K562 (cell line): ENCODE results near the gene HLA-E. TPM values are rescaled to one million over a fixed set of nuclear protein-coding genes. Genes with fewer than 3 reads are reported as not detected.

Experiments
- BACH1 ChIP-seq: fragments of 200-800 bp; sonication (Bioruptor generic); IDR thresholded peaks from 2 replicates; pipeline ENCODE4 v1.6.1; 2016; ENCODE audit warnings: missing genetic modification characterization, missing compliant biosample characterization
- ESRRB ChIP-seq: fragments of 250-450 bp; sonication (Bioruptor Pico); IDR thresholded peaks from 2 replicates; pipeline ENCODE4 v1.5.0; 2020; ENCODE audit warnings: mild to moderate bottlenecking, moderate library complexity, borderline replicate concordance
- GABPA ChIP-seq: fragments of 200-800 bp; sonication (Bioruptor generic); conservative IDR thresholded peaks from 2 replicates; pipeline ENCODE4 v1.6.1; 2016; ENCODE audit warnings: low read depth, missing genetic modification characterization, missing compliant biosample characterization
- NFATC3 ChIP-seq: fragments of 450-650 bp; IDR thresholded peaks from 2 replicates; pipeline ENCODE4 v1.6.1; 2017; ENCODE audit warnings: mild to moderate bottlenecking
- SAFB2 ChIP-seq: fragments of 200-400 bp; formaldehyde crosslinking; IDR thresholded peaks from 2 replicates; pipeline ENCODE4 v1.6.1; 2018; ENCODE audit warnings: borderline replicate concordance, low read length, low read depth, moderate library complexity; ENCODE audit not compliant: severe bottlenecking
- TEAD4 ChIP-seq, 2 experiments: sonication (generic) in 1 of 2; formaldehyde crosslinking in 1 of 2; IDR thresholded peaks; 2 replicates each; pipeline versions ENCODE4 v1.6.1 to v1.8.0; 2012 to 2022; ENCODE audit warnings: borderline replicate concordance in 1 of 2, inconsistent platforms in 1 of 2, low read length in 1 of 2, mild to moderate bottlenecking in 1 of 2, missing genetic modification reagents in 1 of 2
- ZFX ChIP-seq: sonication (generic); formaldehyde crosslinking; IDR thresholded peaks from 2 replicates; pipeline ENCODE4 v1.8.0; 2022; ENCODE audit warnings: mild to moderate bottlenecking, missing genetic modification reagents, moderate library complexity
- ZKSCAN8 ChIP-seq: fragments of 200-800 bp; sonication (Bioruptor generic); IDR thresholded peaks from 2 replicates; pipeline ENCODE4 v1.6.1; 2016; ENCODE audit warnings: missing genetic modification characterization, missing compliant biosample characterization
- polyA plus RNA-seq, 8 experiments: library from polyadenylated mRNA; depleted of rRNA in 4 of 8; stranded (reverse) in 5 of 8; unstranded in 3 of 8; fragments of >200 nt; fragmentation: Nextera tagmentation in 2 of 8; fragmentation: Illumina TruSeq in 1 of 8; extraction: Ambion mirVana in 2 of 8; extraction: Trizol in 1 of 8; gene quantifications; 2 replicates each; pipeline versions ENCODE4 v1.2.1 to v1.2.3, GENCODE V29; 2011 to 2014; ENCODE audit warnings: inconsistent platforms in 1 of 8, missing spikeins in 1 of 8
- total RNA-seq, 7 experiments: library from RNA; depleted of rRNA in 6 of 7; stranded (reverse); fragments of >200 nt in 6 of 7; fragmentation: Illumina TruSeq in 2 of 7; extraction: Trizol in 2 of 7; gene quantifications; 2 replicates each; pipeline versions ENCODE4 v1.2.1 to v1.2.3, GENCODE V29; 2011 to 2021; ENCODE audit warnings: low replicate concordance in 1 of 7
- TF ChIP-seq, protein P1 (sequence below): fragments of 450-650 bp; IDR thresholded peaks from 2 replicates; pipeline ENCODE4 v1.6.1; 2016; ENCODE audit warnings: mild to moderate bottlenecking, moderate library complexity
- TF ChIP-seq, protein P2 (sequence below): sonication (generic); formaldehyde crosslinking; IDR thresholded peaks from 2 replicates; pipeline ENCODE4 v1.8.0; 2023; ENCODE audit warnings: mild to moderate bottlenecking, missing genetic modification reagents

HLA-E gene
- total and polyA plus RNA-seq, 9 of the 15 experiments (the other 6 are each of a cell fraction or from before 2014, with no cell fraction given), result 3.2 to 39.9 (median 26.8) TPM

DNA sequence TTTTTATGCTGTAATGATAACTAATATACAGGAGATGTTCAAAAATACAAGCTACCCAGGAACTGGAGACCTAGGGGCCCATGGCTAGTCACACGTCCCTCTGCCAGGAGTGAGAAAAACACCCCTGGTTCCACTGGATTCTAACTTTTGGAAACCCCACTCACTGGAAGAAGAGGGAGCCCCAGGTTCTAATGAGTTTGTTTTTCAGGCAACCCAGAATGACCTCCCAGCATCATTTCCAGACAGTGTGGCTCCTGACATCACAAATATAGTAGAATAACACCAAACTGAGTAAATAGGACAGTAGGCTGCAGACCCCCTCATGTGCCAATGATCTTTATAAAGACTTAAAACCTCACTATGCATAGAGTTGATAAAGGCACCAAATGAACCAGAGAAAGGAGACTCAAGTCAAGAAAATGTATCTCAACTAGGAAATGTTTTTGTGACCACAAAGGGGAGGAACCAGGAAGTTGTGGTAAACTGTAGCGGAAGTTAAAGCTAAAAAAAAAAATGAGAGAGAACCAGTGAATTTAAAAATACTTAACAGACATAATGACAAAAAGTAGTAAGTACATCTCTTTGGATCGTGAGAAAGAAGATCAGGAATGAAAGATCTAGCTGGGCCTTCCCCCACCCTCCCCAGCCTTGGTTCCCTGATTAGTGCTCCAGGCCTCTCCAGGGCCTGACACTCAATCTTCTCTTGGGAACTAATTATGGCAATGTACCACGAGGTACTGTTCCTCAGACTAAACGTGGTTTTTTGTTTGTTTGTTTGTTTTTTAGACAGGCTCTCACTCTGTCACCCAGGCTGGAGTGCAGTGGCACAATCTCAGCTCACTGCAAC is 19.8 kb downstream of the HLA-E start (continued):
- TF ChIP-seq, protein P1, sequence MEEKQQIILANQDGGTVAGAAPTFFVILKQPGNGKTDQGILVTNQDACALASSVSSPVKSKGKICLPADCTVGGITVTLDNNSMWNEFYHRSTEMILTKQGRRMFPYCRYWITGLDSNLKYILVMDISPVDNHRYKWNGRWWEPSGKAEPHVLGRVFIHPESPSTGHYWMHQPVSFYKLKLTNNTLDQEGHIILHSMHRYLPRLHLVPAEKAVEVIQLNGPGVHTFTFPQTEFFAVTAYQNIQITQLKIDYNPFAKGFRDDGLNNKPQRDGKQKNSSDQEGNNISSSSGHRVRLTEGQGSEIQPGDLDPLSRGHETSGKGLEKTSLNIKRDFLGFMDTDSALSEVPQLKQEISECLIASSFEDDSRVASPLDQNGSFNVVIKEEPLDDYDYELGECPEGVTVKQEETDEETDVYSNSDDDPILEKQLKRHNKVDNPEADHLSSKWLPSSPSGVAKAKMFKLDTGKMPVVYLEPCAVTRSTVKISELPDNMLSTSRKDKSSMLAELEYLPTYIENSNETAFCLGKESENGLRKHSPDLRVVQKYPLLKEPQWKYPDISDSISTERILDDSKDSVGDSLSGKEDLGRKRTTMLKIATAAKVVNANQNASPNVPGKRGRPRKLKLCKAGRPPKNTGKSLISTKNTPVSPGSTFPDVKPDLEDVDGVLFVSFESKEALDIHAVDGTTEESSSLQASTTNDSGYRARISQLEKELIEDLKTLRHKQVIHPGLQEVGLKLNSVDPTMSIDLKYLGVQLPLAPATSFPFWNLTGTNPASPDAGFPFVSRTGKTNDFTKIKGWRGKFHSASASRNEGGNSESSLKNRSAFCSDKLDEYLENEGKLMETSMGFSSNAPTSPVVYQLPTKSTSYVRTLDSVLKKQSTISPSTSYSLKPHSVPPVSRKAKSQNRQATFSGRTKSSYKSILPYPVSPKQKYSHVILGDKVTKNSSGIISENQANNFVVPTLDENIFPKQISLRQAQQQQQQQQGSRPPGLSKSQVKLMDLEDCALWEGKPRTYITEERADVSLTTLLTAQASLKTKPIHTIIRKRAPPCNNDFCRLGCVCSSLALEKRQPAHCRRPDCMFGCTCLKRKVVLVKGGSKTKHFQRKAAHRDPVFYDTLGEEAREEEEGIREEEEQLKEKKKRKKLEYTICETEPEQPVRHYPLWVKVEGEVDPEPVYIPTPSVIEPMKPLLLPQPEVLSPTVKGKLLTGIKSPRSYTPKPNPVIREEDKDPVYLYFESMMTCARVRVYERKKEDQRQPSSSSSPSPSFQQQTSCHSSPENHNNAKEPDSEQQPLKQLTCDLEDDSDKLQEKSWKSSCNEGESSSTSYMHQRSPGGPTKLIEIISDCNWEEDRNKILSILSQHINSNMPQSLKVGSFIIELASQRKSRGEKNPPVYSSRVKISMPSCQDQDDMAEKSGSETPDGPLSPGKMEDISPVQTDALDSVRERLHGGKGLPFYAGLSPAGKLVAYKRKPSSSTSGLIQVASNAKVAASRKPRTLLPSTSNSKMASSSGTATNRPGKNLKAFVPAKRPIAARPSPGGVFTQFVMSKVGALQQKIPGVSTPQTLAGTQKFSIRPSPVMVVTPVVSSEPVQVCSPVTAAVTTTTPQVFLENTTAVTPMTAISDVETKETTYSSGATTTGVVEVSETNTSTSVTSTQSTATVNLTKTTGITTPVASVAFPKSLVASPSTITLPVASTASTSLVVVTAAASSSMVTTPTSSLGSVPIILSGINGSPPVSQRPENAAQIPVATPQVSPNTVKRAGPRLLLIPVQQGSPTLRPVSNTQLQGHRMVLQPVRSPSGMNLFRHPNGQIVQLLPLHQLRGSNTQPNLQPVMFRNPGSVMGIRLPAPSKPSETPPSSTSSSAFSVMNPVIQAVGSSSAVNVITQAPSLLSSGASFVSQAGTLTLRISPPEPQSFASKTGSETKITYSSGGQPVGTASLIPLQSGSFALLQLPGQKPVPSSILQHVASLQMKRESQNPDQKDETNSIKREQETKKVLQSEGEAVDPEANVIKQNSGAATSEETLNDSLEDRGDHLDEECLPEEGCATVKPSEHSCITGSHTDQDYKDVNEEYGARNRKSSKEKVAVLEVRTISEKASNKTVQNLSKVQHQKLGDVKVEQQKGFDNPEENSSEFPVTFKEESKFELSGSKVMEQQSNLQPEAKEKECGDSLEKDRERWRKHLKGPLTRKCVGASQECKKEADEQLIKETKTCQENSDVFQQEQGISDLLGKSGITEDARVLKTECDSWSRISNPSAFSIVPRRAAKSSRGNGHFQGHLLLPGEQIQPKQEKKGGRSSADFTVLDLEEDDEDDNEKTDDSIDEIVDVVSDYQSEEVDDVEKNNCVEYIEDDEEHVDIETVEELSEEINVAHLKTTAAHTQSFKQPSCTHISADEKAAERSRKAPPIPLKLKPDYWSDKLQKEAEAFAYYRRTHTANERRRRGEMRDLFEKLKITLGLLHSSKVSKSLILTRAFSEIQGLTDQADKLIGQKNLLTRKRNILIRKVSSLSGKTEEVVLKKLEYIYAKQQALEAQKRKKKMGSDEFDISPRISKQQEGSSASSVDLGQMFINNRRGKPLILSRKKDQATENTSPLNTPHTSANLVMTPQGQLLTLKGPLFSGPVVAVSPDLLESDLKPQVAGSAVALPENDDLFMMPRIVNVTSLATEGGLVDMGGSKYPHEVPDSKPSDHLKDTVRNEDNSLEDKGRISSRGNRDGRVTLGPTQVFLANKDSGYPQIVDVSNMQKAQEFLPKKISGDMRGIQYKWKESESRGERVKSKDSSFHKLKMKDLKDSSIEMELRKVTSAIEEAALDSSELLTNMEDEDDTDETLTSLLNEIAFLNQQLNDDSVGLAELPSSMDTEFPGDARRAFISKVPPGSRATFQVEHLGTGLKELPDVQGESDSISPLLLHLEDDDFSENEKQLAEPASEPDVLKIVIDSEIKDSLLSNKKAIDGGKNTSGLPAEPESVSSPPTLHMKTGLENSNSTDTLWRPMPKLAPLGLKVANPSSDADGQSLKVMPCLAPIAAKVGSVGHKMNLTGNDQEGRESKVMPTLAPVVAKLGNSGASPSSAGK, result peak; percentile 46
- TF ChIP-seq ESRRB (CRISPR knock-in tag) (no peak), NFATC3 (0 out of 2 replicates have a peak, but pooled peaks have one; percentile 57), ZFX (peak; percentile 24; the same call in 1 of the 2 replicates), GABPA (peak; percentile 91), SAFB2 (no peak), BACH1 (tag) (peak; percentile 70; the same call in 1 of the 2 replicates), ZKSCAN8 (CRISPR knock-in tag) (peak; percentile 63; the same call in 1 of the 2 replicates), TEAD4 (IDR thresholded peaks at IDR 0.05; ENCODE audit: low read length) (peak; percentile 43; the same call in 1 of the 2 replicates), TEAD4 (CRISPR knock-in tag; IDR thresholded peaks at IDR 0.05; ENCODE audit: borderline replicate concordance) (no peak)
- TF ChIP-seq, protein P2, sequence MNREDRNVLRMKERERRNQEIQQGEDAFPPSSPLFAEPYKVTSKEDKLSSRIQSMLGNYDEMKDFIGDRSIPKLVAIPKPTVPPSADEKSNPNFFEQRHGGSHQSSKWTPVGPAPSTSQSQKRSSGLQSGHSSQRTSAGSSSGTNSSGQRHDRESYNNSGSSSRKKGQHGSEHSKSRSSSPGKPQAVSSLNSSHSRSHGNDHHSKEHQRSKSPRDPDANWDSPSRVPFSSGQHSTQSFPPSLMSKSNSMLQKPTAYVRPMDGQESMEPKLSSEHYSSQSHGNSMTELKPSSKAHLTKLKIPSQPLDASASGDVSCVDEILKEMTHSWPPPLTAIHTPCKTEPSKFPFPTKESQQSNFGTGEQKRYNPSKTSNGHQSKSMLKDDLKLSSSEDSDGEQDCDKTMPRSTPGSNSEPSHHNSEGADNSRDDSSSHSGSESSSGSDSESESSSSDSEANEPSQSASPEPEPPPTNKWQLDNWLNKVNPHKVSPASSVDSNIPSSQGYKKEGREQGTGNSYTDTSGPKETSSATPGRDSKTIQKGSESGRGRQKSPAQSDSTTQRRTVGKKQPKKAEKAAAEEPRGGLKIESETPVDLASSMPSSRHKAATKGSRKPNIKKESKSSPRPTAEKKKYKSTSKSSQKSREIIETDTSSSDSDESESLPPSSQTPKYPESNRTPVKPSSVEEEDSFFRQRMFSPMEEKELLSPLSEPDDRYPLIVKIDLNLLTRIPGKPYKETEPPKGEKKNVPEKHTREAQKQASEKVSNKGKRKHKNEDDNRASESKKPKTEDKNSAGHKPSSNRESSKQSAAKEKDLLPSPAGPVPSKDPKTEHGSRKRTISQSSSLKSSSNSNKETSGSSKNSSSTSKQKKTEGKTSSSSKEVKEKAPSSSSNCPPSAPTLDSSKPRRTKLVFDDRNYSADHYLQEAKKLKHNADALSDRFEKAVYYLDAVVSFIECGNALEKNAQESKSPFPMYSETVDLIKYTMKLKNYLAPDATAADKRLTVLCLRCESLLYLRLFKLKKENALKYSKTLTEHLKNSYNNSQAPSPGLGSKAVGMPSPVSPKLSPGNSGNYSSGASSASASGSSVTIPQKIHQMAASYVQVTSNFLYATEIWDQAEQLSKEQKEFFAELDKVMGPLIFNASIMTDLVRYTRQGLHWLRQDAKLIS (CRISPR knock-in tag), result no peak
